Left ventricle myocardium superior (tissue), 1 donor: Measurements from ENCODE around the gene TEAD1. TPM values are rescaled to one million over a fixed set of nuclear protein-coding genes. Genes with fewer than 3 reads are reported as not detected.

Source experiments
- ATAC-seq: fragments of 200-7000 bp; cut with Tn5 transposase; one replicate; pipeline ENCODE4 v1.9.1; 2020; ENCODE audit warnings: mild to moderate bottlenecking, moderate library complexity
- DNase-seq: peaks from one replicate; pipeline ENCODE4 v3.0.0-alpha.2; 2020
- intact Hi-C: fragments of 100-400 bp; cut with micrococcal nuclease; formaldehyde crosslinking; loops from one replicate; pipeline ENCODE4 v1.11.0; 2022
- total RNA-seq: library from RNA; stranded (reverse); fragmentation: NEBNext Ultra II Directional; extraction: Animal tissue kit (Norgen Biotek cat#: 25700); gene quantifications from one replicate; pipeline ENCODE4 v1.2.1, GENCODE V29; 2021
- donor health status: DM: no; HTN: yes; CAD: no; lungs with severe emphysema.

Gene TEAD1
- total RNA-seq, 1 donor from 2014 or later, result 127 TPM

DNA sequence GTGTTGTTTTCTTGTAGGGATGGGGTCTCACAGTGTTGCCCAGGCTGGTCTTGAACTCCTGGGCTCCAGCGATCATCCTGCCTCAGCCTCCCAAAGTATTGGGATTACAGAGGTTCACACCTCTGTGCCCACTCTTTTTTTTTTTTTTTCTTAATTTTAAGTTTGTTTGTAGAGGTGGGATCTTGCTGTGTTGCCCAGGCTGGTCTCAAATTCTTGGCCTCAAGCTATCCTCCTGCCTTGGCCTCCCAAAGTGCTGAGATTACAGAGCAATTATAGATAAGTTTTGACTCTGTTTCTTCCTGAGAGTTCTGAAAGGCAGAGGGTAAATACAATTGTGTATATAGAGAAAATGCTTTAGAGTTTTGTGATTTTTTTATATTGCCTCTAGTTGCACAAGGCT, 160.4 kb downstream of the TEAD1 start:
- ATAC-seq (no peak), DNase-seq (no peak)
- intact Hi-C loops, result no loop called here

DNA sequence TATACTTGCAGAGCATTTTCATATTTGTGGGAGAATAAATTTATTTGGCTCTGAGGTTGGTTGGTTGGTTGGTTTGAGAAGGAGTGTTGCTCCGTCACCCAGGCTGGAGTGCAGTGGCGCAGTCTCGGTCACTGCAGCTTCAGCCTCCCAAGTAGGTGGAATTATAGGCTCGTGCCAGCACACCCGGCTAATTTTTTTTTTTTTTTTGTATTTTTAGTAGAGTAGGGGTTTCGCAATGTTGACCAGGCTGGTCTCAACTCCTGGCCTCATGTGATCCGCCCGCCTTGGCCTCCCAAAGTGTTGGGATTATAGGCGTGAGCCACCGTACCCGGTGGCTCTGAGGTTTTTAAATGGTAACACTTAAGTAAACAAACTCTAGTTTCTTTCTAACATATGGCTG, 161.1 kb downstream of the TEAD1 start:
- ATAC-seq, result no peak
- no peak for DNase-seq
- intact Hi-C loops, result no loop called here

DNA sequence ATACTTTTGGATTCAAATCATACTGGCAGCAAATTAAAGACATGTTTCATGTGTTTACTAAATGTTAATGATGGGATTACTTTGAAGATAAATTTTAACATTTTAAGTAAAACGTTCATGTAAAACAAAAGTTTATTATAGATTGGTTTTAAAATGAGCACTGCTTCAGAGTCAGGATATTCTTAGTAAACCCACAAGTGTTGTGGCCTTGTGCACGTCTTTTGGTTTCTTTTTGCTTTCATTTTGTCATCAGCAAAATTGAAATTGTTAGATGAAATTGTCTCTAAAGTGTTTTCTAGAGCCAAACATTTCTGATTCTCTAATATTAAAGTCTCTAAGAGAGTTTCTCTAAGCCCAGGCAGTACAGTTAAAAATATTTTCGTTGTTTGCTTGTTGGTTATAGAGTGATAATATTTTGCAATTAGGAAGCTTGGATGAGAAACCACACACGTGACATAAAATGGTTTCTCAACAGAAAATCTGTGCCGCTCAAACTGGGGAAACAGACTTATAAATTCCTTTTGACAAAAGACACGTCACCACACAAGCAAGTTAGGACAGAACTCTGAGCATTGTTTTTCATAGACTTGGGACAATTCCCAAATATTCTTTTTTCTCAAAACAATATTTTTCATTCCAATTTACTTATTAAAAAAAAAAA, 164.4 kb downstream of the TEAD1 start:
- intact Hi-C loops, result no loop called here
- peak; percentile 21 for ATAC-seq
- no peak for DNase-seq

DNA sequence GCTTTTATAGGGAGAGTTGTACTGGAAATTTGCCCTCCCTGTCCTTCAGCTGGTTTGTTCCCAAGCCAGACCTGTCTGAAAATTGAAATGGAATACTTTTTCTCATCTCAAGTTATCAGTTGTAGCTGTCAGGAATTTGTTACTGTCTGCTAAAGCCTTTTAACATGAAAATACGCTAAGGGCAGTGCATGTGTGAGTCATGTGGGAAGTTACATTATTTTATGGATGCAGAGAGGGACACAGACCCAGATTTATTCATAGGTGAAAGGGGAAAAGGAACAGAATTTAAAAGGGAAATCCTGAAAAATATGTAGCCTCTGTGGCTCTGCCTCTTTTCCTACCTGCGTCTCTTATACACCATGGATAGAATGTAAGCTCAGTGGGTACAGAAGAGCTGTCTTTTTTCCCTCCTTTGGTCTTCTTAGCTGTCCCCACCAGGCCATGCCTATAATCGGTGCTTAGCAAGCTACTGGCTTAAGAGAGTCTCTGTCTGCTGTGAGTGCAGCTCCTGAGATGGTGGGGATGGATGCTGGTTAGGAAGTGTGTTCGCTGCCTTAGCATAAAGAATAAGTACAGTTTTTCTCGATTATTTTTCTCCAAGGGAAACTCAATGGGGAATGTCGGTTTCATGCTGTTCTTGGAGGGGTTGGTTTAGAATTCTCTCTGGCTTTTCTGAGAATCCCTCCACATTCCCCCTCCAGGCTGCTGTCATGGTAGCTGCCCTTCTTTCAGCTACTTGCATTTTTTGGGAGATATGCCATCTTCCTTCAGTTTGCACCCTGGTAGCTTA, 166.8 kb downstream of the TEAD1 start:
- intact Hi-C loops, result no loop called here
- no peak for DNase-seq
- ATAC-seq, result peak; percentile 8

DNA sequence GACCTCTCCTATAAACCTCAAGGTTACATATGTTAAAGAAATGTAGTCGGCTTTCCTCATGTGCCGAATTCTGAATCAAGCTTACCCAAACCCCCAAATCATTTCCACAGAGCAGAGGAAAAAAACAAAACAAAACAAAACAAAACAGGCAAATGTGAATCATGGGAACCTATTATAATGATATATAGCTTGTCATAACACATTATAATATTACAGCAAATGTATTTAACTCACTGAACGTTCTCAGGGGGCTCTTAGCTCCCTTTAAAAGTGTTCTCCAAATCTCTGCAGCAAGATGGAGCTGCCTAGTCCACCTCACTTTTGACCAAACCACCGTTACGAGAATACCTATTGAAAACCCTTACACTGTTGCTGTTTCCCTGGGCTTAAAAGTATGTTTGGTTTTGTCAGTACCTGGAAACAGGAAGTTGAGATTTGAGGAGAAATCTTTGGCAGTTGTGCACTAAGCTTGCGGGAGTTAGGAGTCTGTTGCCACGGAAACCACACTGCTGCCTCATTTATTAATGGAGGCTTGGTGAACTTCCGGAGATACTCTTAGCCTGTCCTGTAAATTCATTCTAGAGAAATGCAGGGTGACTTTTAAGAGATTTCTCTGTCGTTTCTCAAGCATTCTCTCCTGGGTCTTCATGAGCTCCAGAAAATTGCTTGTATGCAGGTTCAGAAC, 167.9 kb downstream of the TEAD1 start:
- intact Hi-C loops, result no loop called here
- no peak for ATAC-seq
- DNase-seq, result no peak

DNA sequence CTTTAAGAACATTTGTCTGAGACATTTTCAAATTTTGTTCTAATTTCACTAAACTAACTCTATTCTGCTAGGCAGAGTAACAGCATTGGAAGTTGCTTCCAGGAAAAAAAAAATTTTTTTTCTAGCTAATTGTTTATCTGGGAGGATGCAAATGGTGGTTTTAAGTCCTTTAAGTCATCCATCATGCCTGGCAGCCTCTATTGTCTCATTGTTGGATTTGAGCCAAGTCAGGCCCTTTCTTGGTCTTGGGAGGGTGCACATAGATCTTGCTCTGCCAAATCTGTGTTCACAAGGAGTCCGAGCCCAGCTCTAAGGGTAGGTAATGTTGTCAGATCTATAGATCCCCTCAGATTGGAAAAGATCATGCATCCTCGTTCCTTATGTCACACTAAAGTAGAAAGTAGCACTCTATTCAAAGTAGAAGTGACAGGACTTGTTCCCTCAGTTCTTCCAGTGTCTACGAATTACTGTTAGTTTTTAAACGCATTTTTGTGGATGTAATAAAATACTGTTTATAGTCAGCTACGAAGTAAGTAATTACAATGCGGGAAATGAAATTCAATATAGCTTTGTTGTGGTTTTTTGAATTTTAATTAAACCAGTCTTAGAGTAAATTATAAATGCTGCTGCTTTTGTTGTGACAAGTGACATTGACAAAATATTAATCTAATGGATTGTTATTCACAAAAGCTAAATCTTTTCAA, 168.9 kb downstream of the TEAD1 start:
- ATAC-seq (peak; percentile 18), DNase-seq (no peak)
- intact Hi-C loops, result no loop called here

DNA sequence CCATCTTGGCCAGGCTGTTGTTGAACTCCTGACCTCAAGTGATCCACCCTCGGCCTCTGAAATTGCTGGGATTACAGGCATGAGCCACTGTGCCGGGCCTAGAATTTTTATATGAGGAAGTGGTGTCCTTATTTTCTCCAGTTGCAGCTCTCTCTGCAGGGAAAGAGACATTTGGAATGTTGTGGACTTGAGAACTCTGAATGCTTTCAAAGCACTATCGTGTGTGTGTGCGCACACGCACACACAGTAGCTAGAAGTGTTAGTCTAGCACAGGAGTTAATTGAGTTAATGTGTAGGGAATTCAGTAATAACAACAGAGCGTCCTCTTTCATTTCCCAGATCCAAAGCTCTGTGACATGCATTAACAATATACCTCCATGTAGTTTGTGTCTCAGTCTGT, 170.9 kb downstream of the TEAD1 start:
- DNase-seq, result no peak
- ATAC-seq, result no peak
- intact Hi-C loops, result no loop called here

DNA sequence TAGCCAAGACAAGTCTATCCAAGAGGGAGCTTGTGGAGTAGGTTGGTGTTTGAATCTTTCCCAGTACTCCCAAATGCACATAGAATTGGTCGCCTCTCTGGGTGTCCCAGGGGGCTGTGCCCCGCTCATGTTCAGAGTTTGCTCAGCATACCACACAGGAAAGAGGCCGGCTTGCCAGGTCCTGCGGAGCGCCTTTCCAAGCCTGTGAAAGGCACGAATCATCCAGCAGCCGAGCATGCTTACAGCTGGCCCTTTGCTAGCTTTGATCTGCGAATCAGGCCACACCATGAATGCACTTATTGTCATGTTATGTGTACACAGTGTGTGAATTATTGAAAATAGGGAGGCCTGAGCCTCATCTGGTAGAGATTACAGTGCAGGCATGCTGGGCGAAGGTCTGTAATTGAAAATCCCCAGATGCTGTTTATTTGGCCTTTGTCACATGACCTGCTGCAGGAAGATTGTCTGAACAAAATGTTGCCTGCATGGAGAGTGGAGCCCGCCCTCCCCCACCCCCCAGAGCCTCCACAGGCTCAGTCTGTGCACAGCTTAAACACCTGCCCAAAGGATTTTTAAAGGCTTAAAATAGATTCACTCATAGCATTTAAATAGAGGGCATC, 171.6 kb downstream of the TEAD1 start:
- peak; percentile 42 for DNase-seq

DNA sequence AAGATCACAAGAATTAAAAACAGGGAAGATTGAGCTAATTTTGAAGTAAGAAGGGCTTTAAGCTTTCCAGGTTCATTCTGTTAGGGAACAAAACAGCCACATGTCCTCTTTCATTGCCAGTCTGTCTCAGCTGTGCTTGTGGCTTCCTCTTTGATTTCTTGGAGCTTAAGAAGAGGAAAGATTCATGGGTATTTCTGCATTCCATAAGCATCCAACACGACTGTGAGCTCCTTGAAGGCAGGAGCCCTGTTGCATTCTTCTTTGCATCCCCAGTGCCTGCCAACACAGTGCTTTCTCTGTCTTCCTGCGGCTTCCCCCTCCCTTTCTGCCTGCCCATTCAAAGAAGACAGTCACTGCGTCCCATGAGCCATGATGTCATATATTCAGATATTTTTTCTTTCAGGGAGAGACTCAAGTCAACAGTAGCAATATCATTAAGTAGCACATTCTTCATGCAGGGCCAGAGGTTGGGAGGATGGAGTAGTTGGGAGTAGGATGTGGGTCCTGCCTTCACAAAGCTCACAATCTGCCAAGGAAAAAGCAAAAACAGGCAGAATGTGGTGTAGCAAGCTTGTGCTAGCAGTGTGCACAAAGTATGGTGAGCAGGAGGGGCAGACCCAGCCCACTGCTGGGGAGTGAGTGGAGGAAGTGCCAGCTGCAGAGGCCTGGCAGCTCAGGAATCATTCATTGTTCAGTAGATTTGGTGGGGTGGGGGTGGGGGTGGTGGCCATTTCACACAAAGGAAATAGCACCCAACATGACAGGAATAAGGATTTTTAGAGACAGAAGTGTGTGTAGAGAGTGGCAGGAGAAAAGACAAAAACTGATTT, 172.8 kb downstream of the TEAD1 start:
- intact Hi-C loops, result no loop called here
- DNase-seq (no peak), ATAC-seq (no peak)

More for the DNA sequence above, 171.6 kb downstream of the TEAD1 start:
- intact Hi-C loops, result no loop called here
- peak; percentile 76 for ATAC-seq

DNA sequence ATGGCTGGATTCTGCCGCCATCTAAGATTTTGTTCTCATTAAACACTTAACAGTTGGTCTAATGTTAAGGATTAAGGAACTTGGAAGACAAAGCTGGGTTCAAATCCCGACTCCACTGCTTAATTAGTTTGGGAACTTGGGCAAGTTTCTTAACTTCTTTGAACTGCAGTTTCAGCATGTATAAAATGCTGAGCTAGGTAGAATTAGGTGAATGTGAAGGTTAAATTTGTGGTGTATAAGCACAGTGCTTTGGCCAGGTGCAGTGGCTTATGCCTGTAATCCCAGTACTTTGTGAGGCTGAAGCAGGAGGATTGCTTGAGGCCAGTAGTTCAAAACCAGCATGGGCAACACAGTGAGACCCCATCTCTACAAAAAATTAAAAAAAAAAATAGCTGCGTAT, 174.2 kb downstream of the TEAD1 start:
- DNase-seq (no peak), ATAC-seq (no peak)
- intact Hi-C loops, result no loop called here

DNA sequence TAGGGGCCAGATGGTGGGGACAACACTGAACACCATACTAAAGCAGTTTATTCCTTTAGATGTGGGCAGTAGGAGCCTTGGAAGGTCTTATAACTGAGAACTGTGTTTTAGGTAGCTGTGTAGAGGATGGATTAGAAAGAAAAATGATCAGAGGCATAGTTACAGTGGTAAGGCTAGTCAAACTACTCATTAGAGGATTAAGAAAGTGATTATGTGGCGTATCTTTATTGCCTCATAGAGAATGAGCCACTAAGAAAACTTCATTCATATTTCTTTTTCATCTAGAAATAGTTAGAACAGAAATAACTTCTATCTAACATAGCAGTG, 179.1 kb downstream of the TEAD1 start:
- DNase-seq (no peak), ATAC-seq (peak; percentile 4)
- intact Hi-C loops, result no loop called here

DNA sequence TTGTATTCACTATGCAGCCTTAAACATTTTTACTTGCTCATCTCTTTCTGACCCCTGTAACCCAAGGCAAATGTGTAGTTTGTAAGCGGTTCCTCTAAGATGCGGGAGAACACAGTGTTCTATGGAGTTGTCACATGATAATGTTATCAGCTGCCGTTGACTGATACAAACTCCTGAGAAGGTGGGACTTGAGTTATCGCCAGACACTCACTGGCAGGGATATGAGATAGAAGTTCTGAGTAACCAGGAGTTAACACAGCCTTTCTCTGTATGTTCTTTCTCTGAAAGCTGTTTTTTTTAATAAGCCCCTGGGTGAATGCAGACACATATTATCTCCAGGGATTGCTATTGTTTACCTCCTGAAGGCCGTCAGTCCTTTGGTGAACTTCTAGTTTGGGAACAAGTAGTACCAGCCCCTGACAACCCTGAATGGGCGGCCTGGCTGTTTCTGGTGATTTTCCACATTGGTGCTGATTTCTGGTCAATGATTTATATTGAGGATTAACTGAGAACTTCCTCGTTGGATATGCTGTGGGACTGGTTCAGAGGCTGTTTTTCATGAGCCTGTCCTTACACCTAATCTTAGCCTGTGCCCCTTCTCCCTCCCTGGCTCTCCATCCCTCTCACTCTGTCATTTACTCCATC, 179.6 kb downstream of the TEAD1 start:
- ATAC-seq (peak; percentile 80), DNase-seq (no peak)
- intact Hi-C loops, result no loop called here

DNA sequence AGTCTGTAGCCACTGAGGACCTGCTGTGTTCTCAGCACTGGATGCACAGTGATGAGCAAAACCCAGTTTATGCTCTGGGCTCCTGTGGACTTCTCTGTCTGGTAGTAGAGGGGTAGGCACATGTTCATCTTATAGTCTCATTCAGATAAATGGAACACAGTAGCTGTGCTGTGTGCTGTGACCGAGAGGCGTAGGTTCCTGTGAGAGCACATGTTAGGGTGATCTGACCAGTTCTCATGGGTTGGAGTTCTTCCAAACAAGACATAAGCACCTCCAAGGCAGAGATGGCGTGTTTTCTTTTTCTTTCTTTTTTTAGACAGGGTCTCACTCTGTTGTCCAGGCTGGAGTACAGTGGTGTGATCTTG, 180.1 kb downstream of the TEAD1 start:
- no peak for DNase-seq
- no peak for ATAC-seq
- intact Hi-C loops, result no loop called here

DNA sequence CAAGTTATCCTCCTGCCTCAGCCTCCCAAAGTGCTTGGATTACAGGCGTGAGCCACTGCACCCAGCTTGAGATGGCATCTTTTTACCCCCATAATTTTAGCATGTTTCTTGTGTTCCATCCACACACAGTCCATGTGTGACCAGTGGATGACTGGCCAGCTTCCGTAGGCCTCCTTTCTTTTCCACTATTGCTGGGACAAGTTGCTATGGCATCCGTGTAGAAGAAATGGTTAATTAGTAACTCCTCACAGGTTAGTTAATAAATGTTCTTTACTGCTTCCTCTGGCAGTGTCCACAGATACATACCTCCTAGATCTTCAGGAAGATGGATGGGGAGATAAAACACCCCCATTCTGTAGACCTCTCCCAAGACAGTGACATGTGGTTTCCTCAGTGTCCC, 180.6 kb downstream of the TEAD1 start:
- ATAC-seq, result no peak
- DNase-seq, result no peak
- intact Hi-C loops, result no loop called here

DNA sequence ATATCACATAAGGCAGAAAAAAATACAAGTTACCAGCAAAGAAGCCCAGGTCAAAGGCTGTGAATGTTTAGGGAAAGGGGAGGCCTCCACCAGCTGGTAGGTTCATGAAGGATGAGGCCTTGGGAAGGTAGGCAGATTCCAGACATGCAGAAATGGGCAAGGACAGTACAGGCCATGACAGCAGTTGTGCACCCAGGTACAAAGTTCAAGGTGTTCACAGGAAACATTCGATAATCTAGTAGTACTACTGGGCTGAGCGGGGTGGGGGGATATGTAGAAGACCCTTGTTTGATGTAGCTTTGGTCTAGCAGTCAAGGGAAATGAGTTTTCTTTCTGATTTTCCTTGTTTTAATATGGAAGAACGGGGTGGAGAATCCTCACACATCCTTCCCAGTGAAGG, 182.1 kb downstream of the TEAD1 start:
- intact Hi-C loops, result no loop called here
- DNase-seq (no peak), ATAC-seq (no peak)

DNA sequence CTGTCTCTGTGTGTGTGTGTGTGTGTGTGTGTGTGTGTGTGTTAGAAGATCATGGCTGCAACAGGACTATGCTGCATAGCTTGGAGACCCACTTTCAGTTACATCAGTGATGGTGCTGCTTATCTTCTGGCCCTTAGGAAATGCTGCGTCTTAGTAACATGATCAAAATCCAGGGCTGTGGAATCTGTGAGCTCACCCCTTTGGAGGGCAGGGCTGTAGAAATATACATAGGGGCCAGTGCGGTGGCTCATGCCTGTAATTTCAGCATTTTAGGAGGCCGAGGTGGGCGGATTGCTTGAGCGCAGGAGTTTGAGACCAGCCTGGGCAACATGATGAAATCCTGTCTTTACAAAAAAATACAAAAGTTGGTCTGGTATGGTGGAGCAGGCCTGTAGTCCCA, 183.4 kb downstream of the TEAD1 start:
- intact Hi-C loops, result no loop called here
- DNase-seq (no peak), ATAC-seq (no peak)

DNA sequence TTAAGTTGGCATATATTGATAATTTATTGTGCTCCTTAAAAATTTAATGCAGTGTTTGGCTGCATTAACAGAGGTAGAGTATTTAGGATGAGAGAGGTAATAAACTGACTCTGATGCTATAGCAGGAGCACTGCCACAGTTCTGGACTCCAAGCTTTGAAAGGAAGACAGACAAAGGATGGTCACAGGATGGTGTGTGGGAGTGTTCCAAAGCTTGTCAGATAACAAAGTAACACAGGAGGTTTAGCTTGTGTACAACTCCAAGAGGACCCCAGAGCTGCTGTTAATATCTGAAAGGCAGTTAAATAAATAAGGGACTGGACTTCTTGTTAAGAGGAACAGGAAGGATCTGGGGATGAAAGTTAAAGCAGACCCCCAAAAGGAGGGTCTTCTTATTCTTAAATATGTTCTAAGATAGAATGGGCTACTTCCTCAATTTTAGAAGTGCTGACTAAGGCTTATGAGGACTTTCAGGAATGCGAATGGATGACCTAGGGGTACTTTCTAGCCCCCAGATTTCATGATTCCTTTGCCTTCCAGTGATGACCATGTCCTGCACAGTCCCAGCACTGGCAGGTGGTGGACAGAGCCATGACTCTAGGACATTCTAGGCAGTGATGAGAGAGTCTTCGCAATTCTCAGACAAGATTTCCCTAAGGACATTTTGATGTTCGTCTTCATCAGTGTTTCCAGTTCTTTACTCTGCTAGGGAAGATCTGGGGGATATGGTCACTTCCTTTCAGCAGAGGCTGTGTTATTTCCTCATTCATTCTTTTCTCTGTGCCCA, 185.8 kb downstream of the TEAD1 start:
- ATAC-seq, result no peak
- intact Hi-C loops, result no loop called here

DNA sequence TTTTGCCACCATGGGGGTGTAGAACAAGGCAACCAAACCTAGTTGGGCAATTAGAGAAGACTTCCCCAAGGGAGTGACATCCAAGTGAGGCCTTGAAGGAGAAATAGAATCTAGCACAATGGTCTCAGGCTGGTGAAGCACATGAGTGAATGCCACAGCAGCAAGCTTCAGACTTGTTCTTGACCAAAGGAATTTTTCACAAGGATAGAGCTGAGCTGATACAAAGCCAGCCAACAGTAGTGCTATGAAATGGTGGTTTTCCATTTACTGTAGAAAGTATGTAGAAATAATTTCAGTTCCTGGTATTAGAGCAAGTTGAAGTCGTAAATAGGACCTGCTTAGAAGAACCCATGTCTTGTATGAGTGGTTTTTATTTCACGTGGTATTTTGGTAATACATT, 186.6 kb downstream of the TEAD1 start:
- intact Hi-C loops, result no loop called here
- no peak for DNase-seq
- no peak for ATAC-seq

More for the DNA sequence above, 185.8 kb downstream of the TEAD1 start:
- DNase-seq, result no peak
